GM12892 (cell line): Measurements from ENCODE around the gene MAGI3.

Experiments
- POLR2A ChIP-seq: IDR thresholded peaks from 2 replicates; pipeline ENCODE4 v1.6.1; 2011; ENCODE audit warnings: low read depth, low read length, control low read depth
- POLR2AphosphoS5 ChIP-seq: IDR thresholded peaks from 2 replicates; pipeline ENCODE4 v1.6.1; 2011; ENCODE audit warnings: low read depth, low read length, control low read depth
- TAF1 ChIP-seq: IDR thresholded peaks from 2 replicates; pipeline ENCODE4 v1.6.1; 2011; ENCODE audit warnings: low read depth, mild to moderate bottlenecking, control low read depth, low read length, borderline replicate concordance

GRCh38 chr1:113714606-113715269, 324.4 kb downstream of the MAGI3 start:
- TF ChIP-seq POLR2A (no peak), POLR2AphosphoS5 (no peak), TAF1 (no peak)
